Activated CD8-positive, alpha-beta memory T cell treated with anti-CD3 and anti-CD28 coated beads, Interleukin-2, amount 50 U/mL, for 4 hours (primary cell): Measurements from ENCODE around the gene IL13.
"Not testable (repeated sequence)": the region's sequence is repeated elsewhere in the genome, so short reads cannot be mapped to it uniquely, and the experiment has no call there.

Experiments
- DNase-seq: peaks from one replicate; pipeline ENCODE4 v3.0.0-alpha.2; 2020

The IL13 gene

DNA sequence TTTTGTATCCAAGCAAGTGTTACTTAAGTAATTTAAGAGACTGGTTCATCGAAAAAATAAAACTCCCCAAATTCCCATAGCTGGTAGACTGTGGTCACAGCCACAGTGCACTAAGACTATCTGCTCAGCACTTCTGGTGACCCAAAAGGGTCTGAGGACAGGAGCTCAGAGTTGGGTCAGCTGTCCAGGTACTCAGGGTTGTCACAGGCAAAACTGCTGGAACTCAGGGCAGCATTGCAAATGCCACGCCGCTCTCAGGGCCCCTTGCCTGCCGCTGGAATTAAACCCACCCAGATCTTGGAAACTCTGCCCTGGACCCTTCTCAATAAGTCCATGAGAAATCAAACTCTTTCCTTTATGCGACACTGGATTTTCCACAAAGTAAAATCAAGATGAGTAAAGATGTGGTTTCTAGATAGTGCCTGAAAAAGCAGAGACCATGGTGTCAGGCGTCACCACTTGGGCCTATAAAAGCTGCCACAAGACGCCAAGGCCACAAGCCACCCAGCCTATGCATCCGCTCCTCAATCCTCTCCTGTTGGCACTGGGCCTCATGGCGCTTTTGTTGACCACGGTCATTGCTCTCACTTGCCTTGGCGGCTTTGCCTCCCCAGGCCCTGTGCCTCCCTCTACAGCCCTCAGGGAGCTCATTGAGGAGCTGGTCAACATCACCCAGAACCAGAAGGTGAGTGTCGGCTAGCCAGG is at the start of gene IL13:
TSS of gene IL13 (plus strand) at position 498 of the 705 bp plus-strand sequence. CDS start at position 512, 14 bp downstream.
- no peak for DNase-seq

DNA sequence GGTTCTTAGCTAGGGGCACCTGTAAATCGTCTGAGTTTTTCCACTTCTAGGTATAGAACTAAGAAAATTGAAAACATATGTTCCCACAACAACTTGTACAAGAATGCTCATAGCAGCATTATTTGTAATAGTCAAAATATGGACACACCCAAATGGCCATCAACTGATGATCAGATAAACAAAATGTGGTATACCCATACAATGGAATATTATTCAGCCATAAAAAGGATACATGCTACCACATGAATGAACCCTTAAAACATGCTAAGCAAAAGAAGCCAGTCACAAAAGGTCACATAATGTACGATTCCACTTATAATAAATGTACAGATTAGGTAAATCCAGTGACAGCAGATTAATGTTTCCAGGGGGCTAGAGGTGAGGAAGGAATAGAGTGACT is 46.0 kb upstream of the IL13 start:
- no peak for DNase-seq

- DNase-seq: no peak
Observed at GRCh38 chr5:132612846-132613245, 45.1 kb upstream of the IL13 start.

GRCh38 chr5:132621699-132622098 is 36.3 kb upstream of the IL13 start:
- no peak for DNase-seq

- no peak for DNase-seq
Observed at GRCh38 chr5:132622608-132623007, 35.4 kb upstream of the IL13 start.

- no peak for DNase-seq
Observed at GRCh38 chr5:132627470-132627869, 30.5 kb upstream of the IL13 start.

- no peak for DNase-seq
Observed at GRCh38 chr5:132628814-132629213, 29.2 kb upstream of the IL13 start.

GRCh38 chr5:132629230-132629944 is 28.6 kb upstream of the IL13 start:
- DNase-seq: no peak

GRCh38 chr5:132633587-132633986 is 24.4 kb upstream of the IL13 start:
- DNase-seq: not testable (repeated sequence)

DNA sequence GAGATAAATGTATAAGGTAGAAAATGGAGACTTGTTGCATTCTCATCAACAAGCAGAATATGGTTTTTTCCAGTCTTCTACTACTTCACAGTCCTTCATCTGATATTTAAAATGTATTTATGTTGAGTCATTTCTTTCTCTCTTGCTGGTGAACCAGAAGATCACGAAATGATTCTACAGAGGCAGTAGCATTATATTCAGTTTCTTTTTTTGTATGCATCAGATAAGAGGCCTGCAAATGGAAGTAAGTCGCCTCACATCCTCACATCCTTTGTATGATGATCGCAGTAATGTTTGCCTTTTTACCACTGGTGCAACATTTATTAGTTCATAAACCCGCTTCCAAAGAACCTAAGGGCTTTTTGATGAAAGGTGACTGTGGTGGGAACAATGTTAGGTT is 22.1 kb upstream of the IL13 start:
- no peak for DNase-seq

DNA sequence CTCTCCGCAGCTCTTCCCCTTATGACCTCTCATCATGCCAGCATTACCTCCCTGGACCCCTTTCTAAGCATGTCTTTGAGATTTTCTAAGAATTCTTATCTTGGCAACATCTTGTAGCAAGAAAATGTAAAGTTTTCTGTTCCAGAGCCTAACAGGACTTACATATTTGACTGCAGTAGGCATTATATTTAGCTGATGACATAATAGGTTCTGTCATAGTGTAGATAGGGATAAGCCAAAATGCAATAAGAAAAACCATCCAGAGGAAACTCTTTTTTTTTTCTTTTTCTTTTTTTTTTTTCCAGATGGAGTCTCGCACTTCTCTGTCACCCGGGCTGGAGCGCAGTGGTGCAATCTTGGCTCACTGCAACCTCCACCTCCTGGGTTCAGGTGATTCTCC is 20.7 kb upstream of the IL13 start:
- DNase-seq: no peak

GRCh38 chr5:132639706-132640130 is 18.3 kb upstream of the IL13 start:
- DNase-seq: no peak

DNA sequence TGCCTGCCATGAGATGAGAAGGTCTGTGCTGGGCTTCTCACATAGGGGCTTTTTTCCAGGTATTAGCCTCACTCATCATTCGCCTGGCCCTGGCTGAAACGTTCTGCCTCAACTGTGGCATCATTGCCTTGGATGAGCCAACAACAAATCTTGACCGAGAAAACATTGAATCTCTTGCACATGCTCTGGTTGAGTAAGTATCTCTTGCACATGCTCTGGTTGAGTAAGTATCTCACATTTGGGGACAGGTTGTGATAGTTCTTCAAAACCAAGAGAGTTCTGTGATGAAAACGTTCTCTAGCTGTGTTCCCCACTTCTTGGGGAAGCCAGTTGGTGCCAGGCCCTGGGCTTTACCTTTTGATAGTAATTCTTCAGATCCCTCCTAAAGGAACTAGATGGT is 17.4 kb upstream of the IL13 start:
- DNase-seq: no peak

GRCh38 chr5:132641241-132641723 is 16.7 kb upstream of the IL13 start:
- DNase-seq: no peak

DNA sequence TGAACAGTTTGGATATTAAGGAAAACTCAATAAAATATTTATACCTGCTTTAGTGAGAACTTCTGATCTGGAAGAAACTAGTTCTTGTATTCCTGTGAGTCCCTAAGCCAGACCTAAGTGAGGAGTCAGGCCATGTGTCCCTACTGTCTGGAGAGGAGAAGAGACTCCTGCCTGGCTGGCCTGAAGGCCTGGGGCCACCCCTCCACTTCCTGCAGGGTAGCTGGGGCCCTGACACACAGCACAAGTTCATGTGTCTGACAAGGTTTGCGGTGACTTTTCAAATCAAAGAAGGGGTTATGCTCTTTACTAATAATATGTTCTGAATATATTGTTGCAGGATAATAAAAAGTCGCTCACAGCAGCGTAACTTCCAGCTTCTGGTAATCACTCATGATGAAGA is 16.1 kb upstream of the IL13 start:
- no peak for DNase-seq

GRCh38 chr5:132644177-132644576 is 13.8 kb upstream of the IL13 start:
- no peak for DNase-seq

- DNase-seq: no peak
Observed at GRCh38 chr5:132646583-132647266, 11.2 kb upstream of the IL13 start.

- DNase-seq: no peak
Observed at GRCh38 chr5:132647473-132647872, 10.5 kb upstream of the IL13 start.

- no peak for DNase-seq
Observed at GRCh38 chr5:132648355-132648754, 9.6 kb upstream of the IL13 start.

- DNase-seq: no peak
Observed at GRCh38 chr5:132651838-132652469, 6.0 kb upstream of the IL13 start.

DNA sequence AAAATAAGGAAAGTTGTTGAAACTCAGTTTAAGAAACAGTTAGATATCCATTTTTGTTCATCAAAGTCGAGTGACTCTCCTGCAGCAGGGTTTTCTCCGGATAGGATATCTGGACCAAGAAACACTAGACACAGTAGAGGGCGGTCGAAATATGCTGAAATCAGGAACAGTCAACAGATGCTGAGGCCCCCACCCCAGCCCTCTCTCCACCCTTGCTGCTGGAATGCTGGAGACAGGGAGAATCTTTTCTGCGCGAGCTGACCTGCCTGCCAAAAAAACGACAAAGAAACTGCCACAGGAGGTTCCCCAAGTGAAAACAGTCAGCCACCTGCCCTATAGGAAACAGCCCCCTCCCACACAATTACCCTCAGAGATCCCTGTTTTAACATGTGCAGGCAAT is 4.3 kb upstream of the IL13 start:
- DNase-seq: no peak

DNA sequence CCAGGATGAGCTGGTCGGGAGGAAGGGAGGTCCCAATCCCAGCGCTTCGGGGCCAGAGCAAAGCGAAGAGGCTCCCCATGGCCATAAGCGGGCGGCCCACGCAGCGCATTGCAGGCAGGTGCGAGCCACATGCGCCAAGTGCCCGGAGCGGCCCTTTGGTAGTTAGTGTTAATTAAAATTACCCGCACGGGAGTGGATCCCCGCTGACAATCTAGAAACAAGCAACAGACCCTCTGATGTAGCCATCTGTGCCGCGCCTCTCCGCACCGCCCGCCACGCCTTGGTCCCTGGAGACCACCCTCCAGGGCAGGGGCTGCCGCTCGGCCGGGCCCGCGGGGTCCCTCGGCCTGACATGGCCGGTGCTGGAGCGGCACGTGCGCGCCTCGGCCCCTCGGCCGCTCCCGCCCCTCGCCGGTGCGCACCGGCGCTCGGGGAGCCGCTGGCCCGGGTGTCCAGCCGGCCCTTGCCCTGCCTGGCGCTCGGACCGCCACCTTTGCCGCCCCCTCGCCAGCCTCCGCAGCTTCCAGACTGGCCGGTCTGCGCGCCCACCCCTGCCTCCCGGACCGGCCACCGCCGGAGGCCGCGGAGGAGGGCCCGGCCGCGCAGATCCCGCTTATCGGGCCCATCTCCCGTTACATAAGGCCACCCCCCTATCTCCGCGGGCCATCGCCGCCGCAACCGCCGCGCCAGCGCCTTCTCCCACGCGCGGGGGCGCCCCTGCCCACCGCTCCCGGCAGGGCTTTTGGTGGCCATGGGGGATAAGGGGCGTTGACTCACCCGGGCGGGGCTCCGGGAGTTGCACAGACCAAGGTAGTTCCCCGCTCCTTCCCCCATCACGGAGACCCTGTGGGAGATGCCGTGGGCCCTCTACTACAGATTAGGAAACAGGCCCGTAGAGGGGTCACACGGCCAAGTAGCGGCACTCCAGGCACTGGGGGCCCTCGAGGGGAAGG is 1.9 kb upstream of the IL13 start:
- peak; percentile 58 for DNase-seq
